ENCODE measurements around the gene PUS3.

The PUS3 gene

GRCh38 chr11:125944350-125945010, 41.5 kb upstream of the PUS3 start:
- Mint-ChIP-seq H3K4me1 (no peaks in the 10 kb centered on the region), H3K4me3 (no peak overlapping the region), H3K9me3 (no peaks in the 10 kb centered on the region), H3K27me3 (no peaks in the 10 kb centered on the region), H3K36me3 (ENCODE audit: low read depth) (no peaks in the 10 kb centered on the region), H3K27ac (no peak overlapping the region)
- ATAC-seq = no peak
- no peak for DNase-seq

- Mint-ChIP-seq H3K4me1 (no peaks in the 10 kb centered on the region), H3K36me3 (ENCODE audit: low read depth) (no peaks in the 10 kb centered on the region), H3K4me3 (no peak overlapping the region), H3K27me3 (no peaks in the 10 kb centered on the region), H3K27ac (no peak overlapping the region), H3K9me3 (no peaks in the 10 kb centered on the region)
- ATAC-seq = no peak
- DNase-seq = no peak
Measured at GRCh38 chr11:125943661-125944349, 40.8 kb upstream of the PUS3 start.

GRCh38 chr11:125942771-125943428, 39.9 kb upstream of the PUS3 start:
- Mint-ChIP-seq H3K9me3 (no peaks in the 10 kb centered on the region), H3K4me3 (no peak overlapping the region), H3K36me3 (ENCODE audit: low read depth) (no peaks in the 10 kb centered on the region), H3K4me1 (peaks cover 3% of the 10 kb centered on the region), H3K27ac (no peak overlapping the region), H3K27me3 (no peaks in the 10 kb centered on the region)
- DNase-seq (no peak), ATAC-seq (no peak)

GRCh38 chr11:125941619-125942611, 38.9 kb upstream of the PUS3 start:
- no peaks in the 10 kb centered on the region for H3K9me3 Mint-ChIP-seq
- no peak overlapping the region for H3K4me3 Mint-ChIP-seq
- H3K27ac Mint-ChIP-seq = no peak overlapping the region
- H3K4me1 Mint-ChIP-seq = peaks cover 3% of the 10 kb centered on the region
- no peaks in the 10 kb centered on the region for H3K27me3 Mint-ChIP-seq
- H3K36me3 Mint-ChIP-seq (ENCODE audit: low read depth) = no peaks in the 10 kb centered on the region
- DNase-seq = peak; percentile 61
- peak; percentile 69 for ATAC-seq

- no peak for ATAC-seq
- H3K27ac Mint-ChIP-seq = no peak overlapping the region
- no peaks in the 10 kb centered on the region for H3K36me3 Mint-ChIP-seq (ENCODE audit: low read depth)
Measured at GRCh38 chr11:125941267-125941618, 38.2 kb upstream of the PUS3 start.

GRCh38 chr11:125940145-125940544, 37.1 kb upstream of the PUS3 start:
- Mint-ChIP-seq H3K36me3 (ENCODE audit: low read depth) (no peaks in the 10 kb centered on the region), H3K4me3 (no peak overlapping the region), H3K27ac (no peak overlapping the region), H3K4me1 (peaks cover 3% of the 10 kb centered on the region), H3K27me3 (no peaks in the 10 kb centered on the region), H3K9me3 (no peaks in the 10 kb centered on the region)
- DNase-seq (no peak), ATAC-seq (no peak)

More at GRCh38 chr11:125941267-125941618, 38.2 kb upstream of the PUS3 start:
- DNase-seq = no peak
- peaks cover 3% of the 10 kb centered on the region for H3K4me1 Mint-ChIP-seq
- H3K27me3 Mint-ChIP-seq = no peaks in the 10 kb centered on the region
- H3K9me3 Mint-ChIP-seq = no peaks in the 10 kb centered on the region
- no peak overlapping the region for H3K4me3 Mint-ChIP-seq

GRCh38 chr11:125939081-125939521, 36.1 kb upstream of the PUS3 start:
- Mint-ChIP-seq H3K4me1 (peaks cover 3% of the 10 kb centered on the region), H3K27me3 (no peaks in the 10 kb centered on the region), H3K36me3 (ENCODE audit: low read depth) (no peaks in the 10 kb centered on the region), H3K27ac (no peak overlapping the region), H3K9me3 (no peaks in the 10 kb centered on the region), H3K4me3 (no peak overlapping the region)
- DNase-seq (no peak), ATAC-seq (no peak)

- no peaks in the 10 kb centered on the region for H3K27me3 Mint-ChIP-seq
- DNase-seq = no peak
- no peak overlapping the region for H3K4me3 Mint-ChIP-seq
- H3K27ac Mint-ChIP-seq = no peak overlapping the region
- H3K9me3 Mint-ChIP-seq = no peaks in the 10 kb centered on the region
- H3K4me1 Mint-ChIP-seq = peaks cover 3% of the 10 kb centered on the region
- H3K36me3 Mint-ChIP-seq (ENCODE audit: low read depth) = no peaks in the 10 kb centered on the region
- no peak for ATAC-seq
Measured at GRCh38 chr11:125938418-125938817, 35.4 kb upstream of the PUS3 start.

GRCh38 chr11:125935618-125936199, 32.7 kb upstream of the PUS3 start:
- H3K4me1 Mint-ChIP-seq = peaks cover 6% of the 10 kb centered on the region
- no peaks in the 10 kb centered on the region for H3K36me3 Mint-ChIP-seq (ENCODE audit: low read depth)
- DNase-seq = no peak
- no peak for ATAC-seq
- H3K27me3 Mint-ChIP-seq = peaks cover 1% of the 10 kb centered on the region
- H3K27ac Mint-ChIP-seq = no peak overlapping the region
- no peaks in the 10 kb centered on the region for H3K9me3 Mint-ChIP-seq
- no peak overlapping the region for H3K4me3 Mint-ChIP-seq

- peaks cover 1% of the 10 kb centered on the region for H3K27me3 Mint-ChIP-seq
- ATAC-seq (no peak), DNase-seq (no peak)
- no peaks in the 10 kb centered on the region for H3K36me3 Mint-ChIP-seq (ENCODE audit: low read depth)
- H3K4me3 Mint-ChIP-seq = no peak overlapping the region
- H3K9me3 Mint-ChIP-seq = no peaks in the 10 kb centered on the region
- no peak overlapping the region for H3K27ac Mint-ChIP-seq
- peaks cover 6% of the 10 kb centered on the region for H3K4me1 Mint-ChIP-seq
Measured at GRCh38 chr11:125935056-125935455, 32.0 kb upstream of the PUS3 start.

GRCh38 chr11:125934473-125934872, 31.5 kb upstream of the PUS3 start:
- ATAC-seq (no peak), DNase-seq (no peak)
- Mint-ChIP-seq H3K4me1 (peaks cover 6% of the 10 kb centered on the region), H3K36me3 (ENCODE audit: low read depth) (no peaks in the 10 kb centered on the region), H3K27ac (no peak overlapping the region), H3K4me3 (no peak overlapping the region), H3K9me3 (no peaks in the 10 kb centered on the region), H3K27me3 (peaks cover 3% of the 10 kb centered on the region)

- H3K27me3 Mint-ChIP-seq = peaks cover 3% of the 10 kb centered on the region
- ATAC-seq = peak; percentile 88
- H3K4me3 Mint-ChIP-seq = no peak overlapping the region
- DNase-seq = peak; percentile 44
- no peaks in the 10 kb centered on the region for H3K36me3 Mint-ChIP-seq (ENCODE audit: low read depth)
- H3K27ac Mint-ChIP-seq = no peak overlapping the region
- no peaks in the 10 kb centered on the region for H3K9me3 Mint-ChIP-seq
- peaks cover 3% of the 10 kb centered on the region for H3K4me1 Mint-ChIP-seq
Measured at GRCh38 chr11:125933030-125933813, 30.2 kb upstream of the PUS3 start.

GRCh38 chr11:125932301-125932700, 29.3 kb upstream of the PUS3 start:
- ATAC-seq (no peak), DNase-seq (no peak)
- Mint-ChIP-seq H3K4me1 (peaks cover 3% of the 10 kb centered on the region), H3K9me3 (no peaks in the 10 kb centered on the region), H3K4me3 (no peak overlapping the region), H3K27me3 (peaks cover 3% of the 10 kb centered on the region), H3K27ac (no peak overlapping the region), H3K36me3 (ENCODE audit: low read depth) (no peaks in the 10 kb centered on the region)
